HG02852 (cell line): ENCODE data around the gene CD164L2.
A peak's percentile ranks its signal among the peaks of the same experiment; 100 is the strongest.
"Not testable (repeated sequence)": the region's sequence is repeated elsewhere in the genome, so short reads cannot be mapped to it uniquely, and the experiment has no call there.

Experiments
- ATAC-seq: cut with Tn5 transposase; IDR thresholded peaks from one replicate; pipeline ENCODE4 v1.9.1; 2021; ENCODE audit warnings: mild to moderate bottlenecking, moderate library complexity; ENCODE audit not compliant: unreplicated experiment

Gene CD164L2

DNA sequence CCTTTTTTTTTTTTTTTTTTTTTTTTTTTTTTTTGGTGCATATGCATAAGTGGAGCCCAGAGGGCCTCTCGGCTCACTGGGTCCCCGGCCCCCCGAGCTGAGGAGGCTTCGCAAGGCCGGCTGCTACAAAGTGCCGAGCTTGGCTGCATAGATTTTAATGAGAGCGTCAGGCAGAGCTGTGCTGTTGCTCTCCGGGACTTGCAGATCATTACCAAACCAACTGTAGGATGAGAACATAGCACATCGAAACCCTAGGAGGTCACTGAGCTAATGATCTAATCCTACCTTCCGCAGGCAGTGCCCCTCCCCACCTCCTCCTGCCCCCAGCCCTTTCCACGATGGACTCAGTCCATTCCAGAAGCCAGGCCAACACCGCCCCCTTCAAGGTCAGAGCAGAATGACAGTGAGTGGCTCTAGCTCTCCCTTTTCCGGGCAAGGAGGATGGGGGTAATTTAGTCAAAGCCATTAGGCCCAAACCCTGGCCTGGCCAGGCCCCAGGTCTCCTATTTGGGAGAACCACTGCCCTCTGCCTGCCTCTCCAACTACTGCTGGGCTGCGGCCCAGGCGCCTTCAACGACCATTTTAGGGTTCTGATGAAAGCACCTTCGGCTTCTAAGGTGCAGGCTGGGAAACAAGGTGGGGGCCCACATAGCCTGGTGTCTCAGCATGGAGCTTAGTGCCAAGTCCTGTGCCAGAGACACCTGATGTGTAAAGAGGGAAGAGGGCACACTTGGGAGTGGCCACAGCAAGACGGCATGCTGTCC, 22.6 kb upstream of the CD164L2 start:
- not testable (repeated sequence) for ATAC-seq

DNA sequence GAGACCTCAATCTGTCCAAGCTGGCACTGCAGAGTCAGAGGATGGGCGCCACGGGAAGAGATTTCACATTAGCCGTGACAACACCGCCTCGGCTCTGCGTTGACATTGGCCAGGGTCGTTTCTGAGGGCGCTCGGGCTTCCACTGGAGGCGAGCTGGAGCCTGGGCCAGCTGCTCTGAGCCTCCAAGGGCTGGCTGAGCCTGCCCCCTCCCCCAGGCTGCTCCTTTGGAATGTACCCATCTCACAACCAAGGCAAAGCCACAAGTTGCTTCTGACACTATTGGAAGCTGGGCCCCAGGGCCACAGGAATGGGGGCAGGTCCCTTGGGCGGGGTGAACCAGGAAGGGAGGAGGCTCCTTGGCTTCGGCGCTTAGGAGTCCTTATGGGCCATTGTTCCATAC, 21.9 kb upstream of the CD164L2 start:
- ATAC-seq = no peak

DNA sequence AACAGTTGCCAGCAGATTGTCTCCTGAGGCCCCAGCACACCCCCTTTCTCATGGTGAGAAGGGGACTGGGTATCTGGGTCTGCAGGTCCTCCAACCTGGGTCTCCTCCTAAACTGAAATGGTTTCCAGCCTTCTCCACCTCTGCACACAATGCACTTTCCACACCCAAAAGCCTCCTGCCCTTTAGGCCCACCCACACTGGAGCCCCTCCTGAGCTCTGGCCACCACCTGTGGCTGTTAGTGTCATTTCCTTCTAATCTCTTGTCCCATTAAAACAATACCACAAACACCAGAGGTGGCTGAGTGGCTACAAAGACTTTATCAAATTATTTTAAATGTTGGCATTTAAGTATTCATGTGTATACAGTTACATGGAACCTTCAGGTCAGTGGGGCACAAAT, 20.8 kb upstream of the CD164L2 start:
- no peak for ATAC-seq

DNA sequence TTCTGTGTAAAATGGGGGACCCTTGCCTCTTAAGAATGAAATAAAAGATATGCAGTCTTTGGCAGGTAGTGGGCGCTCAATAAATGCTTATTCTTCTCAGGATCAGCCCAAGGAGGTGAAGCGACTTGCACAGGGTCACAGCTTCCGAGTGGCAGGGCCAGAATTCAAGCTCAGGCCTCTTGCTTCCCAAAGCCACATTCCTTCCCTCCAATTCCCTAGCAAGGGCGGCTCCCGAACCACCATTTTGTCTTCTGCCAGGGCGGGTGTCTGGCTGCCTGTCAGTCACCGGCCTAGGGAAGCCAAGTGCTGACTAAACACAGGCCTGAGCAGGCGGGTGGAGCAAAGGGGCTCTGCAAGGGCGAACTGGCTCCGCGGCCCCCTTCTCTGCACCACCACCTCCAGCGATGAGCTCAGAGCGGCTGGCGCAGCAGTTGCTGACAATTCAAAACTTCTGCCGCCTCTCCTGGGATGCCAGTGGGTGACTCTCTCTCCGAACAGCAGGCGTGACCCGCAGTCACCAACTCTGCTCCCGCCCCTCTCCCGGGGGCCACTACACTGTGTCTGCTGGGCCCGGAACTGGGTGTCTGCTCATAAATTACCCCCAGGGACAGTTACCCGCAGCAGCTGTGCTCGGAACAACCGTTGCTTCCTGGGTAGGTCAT, 20.1 kb upstream of the CD164L2 start:
- ATAC-seq = no peak

DNA sequence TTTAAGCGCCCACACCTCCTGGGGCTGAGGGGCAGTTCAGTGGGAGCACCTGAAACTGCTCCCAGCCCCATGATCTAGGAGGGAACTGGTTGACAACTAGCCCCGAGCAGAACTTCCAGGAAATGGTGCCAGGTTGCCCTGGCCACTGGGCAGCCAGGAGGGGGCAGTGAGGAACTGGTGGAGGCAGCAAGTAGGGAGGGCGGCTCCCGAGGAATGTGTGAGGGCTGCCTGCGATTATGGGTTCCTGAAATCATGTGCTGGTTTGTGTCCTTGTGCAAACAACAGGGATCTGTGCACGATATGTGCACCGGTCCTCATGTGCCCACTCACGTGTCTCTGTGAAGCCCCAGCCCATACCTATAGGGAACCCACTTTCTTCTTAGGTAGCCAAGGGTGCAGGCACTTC, 19.2 kb upstream of the CD164L2 start:
- no peak for ATAC-seq

DNA sequence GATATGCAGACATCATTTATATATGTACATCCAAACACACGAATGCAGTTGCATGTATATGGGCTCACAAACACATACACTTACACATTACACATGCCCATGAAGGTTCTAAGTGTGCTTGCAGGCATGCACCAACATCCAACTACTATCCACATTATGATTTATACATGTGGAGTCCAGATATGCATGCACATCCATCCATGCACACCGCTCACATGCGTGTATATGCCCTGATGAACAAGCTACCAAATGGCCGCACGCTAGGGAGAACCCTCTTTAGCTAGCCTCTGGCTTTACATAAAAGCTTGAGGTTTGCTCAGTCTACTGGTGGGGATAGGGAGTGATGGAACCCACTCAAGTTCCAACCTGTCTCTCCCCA, 17.8 kb upstream of the CD164L2 start:
- ATAC-seq = no peak

DNA sequence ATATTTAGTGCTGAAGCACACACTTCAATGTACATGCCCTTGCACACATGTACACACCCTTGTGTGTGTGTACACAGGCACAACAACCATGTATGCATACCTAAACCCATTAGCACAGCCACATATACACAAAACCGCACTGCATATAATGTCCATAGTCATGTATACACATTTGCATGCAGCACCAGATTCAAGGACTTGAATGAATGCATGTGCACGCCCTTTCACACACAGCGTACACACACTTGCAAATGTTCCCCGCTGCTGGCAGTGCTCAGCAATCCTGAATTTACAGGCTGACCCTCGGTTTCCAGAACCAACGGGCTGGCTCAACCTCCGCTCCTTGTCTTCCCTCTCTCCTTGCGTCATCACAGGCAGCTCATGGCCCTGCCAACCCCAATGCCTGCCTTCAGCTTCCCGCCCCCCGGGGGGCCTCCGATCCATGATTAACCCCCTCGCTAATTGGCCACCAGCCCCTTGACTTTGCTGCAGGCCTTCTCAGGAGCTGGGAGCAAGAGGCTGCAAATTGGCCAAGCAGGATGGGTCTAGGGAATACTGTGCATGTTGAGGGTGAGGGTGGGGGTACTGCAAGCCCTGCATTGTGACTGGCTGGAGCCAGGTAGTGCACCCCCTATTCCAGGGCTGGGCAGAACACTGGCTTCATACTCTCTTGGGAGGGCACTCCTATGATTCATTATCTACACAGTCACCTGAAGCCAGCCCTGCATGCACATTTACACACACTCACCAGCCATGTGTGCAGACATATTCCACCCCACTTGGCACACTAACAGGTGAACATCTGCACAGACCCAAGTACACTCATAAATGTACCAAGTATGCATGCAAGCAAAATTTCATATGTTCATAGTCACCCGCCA, 17.2 kb upstream of the CD164L2 start:
- ATAC-seq = no peak

DNA sequence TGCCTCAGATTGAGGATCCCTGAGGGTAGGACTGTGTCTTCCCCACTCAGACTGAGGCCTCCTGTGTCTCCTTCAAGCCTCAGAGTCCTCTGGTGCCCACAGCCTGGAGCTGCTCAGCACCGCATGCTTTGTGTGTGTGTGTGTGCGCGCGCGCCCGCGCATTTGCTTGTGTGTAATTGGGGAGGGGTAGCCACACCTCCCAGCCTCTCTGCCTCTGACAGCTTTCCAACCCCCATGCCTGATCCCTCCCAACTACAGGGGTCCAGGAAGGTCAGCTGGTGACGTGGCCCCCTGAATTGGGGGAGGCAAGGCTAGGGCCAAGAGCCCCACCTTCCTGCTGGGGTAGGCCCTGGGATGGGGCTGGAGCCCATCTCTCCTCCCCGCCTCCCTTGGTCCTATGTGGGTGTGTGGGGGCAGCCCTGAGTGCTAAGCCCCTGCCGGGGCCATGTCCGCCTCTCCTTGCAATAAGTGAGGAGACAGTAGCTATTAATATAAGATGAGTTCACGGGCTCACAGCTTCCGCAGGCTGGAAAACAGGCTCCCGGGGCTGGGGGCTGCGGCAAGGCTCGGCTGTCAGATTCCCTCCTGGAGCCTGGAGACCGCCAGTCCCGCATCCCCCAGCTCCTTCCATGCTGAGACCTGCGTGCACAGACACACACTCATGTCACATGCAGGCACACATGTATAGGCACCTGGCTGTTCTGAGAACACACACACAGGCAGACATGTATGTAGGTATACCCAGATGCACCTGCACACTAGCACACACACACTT, 16.3 kb upstream of the CD164L2 start:
- no peak for ATAC-seq

DNA sequence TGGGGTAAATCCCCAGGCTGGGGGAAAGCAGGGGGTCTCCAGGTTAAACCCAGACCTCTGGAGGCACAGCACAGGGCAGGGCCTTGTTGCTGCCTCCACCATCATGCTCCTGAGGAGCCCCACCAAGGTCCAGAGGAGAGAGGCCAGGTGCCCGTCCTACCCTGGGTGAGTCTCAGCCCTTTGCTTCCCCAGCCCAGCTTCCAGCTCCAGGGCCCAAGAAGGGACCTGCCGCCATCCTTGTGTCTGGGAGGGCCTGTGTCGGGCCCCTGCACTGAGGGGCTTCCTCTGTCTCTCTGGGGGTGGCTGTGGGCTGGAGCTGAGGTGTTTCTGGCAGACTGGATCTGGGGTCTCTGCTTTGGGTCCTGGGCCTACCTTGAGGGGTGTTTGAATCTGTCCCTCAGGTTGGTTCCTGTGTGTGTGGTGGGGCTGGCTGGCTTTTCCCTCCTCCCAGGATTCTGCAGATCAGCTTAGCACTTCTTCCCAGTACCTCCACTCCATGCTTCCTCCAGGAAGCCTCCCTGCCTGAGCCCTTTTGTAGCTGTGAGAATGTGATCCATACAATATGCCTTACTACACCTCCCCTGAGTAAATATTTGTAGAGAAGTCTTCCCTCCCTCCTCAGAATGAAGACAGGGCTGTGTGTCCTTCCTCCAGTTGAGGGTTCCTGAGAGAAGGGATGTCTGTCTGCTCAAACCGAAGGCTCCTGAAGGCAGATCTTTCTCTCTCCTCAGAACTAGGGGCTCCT, 15.4 kb upstream of the CD164L2 start:
- no peak for ATAC-seq

DNA sequence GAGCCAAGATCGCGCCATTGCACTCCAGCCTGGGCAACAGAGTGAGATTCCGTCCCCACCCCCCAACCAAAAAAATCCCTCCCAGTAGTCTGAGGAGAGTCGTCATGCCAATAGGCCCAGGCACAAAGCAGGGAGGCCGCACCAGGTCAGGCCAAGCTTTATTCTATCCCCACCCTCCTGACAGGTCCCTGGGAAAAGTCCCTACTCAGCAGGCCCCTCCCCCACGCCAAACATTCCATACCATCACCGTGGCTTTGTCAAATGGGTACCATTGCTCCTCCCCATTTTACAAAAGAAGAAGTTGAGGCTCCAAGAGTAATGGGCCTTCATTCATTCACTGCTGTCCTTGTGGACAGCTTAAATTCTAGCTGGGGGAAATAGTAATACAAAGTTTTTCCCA, 14.6 kb upstream of the CD164L2 start:
- ATAC-seq = no peak

DNA sequence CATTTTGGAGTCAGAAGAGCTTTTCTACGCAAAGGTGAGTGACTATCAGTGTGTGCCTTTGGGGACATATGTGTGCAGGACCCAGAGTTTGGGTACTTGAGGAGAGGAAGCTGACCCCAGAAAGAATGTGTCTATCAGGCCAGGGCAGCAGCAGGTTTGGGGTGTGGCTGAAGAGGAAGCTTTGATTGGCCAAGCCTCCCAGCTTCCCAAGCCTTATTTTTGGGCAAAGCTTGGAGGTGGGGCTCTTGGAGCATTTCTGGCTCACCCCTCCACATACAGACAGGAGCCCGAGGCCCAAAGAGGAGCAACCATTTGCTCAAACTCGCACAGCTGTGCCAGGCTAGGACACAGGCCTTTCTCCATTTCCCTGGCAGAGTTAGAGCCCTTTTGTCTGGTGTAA, 14.0 kb upstream of the CD164L2 start:
- no peak for ATAC-seq

DNA sequence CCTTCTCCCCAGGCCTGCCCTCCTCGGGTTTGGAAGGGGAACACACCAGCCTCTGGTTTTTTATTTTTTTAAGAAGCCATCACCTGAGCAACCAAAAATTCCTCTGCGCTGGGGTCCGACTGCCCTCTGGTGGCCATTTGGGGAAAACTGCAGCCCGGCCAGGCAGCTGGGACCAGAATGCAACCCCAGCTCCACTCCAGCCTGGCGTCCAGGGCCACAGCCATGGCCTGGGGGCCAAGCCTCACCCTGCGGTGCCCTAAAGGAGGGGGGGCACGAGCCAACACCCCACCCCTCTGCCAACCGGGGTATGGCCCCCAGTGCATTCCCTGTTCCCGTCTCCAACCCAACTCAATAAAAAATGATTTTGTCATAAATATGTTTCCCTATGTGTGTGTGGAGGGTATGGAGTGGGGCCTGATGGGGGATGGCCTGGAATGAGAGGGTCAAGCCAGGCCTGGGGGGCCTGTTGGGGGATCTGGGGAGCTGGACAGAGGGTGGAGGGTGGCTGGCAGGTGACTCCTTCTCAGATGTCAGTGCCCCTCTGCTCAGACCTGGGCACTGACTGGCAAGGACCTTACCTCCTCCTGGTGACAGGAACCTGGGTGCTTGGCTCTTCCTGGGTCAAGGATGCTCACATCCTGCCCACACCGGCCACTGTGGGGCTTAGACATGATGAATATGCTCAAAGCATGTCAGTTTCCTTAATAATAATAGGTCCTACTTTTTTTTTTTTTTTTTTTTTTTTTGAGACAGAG, 12.5 kb upstream of the CD164L2 start:
- no peak for ATAC-seq

DNA sequence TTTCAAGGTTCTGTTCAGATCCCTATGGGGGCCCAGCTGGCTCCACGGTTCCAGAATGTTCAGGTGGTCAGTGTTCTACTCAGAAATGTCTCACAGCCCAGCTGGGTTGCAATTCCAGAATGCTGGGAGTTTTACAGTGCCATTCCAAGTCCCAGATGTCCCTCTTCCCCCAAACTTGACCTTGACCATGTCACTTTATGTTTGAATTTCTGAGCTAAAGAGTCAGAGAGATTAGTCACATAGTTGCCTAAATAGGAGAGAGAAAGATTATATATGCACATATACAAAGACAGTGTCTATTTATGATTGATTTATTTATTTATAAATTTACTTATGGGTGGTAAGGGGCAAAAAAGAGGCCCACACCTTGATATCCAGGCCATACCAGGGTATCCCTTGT, 11.8 kb upstream of the CD164L2 start:
- ATAC-seq = no peak

DNA sequence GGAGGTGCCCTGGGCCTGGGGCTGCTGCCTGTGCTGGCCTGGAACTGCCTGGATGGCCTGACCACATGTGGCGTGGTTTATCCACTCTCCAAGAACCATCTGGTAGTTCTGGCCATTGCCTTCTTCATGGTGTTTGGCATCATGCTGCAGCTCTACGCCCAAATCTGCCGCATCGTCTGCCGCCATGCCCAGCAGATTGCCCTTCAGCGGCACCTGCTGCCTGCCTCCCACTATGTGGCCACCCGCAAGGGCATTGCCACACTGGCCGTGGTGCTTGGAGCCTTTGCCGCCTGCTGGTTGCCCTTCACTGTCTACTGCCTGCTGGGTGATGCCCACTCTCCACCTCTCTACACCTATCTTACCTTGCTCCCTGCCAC, 11.1 kb upstream of the CD164L2 start:
- no peak for ATAC-seq

DNA sequence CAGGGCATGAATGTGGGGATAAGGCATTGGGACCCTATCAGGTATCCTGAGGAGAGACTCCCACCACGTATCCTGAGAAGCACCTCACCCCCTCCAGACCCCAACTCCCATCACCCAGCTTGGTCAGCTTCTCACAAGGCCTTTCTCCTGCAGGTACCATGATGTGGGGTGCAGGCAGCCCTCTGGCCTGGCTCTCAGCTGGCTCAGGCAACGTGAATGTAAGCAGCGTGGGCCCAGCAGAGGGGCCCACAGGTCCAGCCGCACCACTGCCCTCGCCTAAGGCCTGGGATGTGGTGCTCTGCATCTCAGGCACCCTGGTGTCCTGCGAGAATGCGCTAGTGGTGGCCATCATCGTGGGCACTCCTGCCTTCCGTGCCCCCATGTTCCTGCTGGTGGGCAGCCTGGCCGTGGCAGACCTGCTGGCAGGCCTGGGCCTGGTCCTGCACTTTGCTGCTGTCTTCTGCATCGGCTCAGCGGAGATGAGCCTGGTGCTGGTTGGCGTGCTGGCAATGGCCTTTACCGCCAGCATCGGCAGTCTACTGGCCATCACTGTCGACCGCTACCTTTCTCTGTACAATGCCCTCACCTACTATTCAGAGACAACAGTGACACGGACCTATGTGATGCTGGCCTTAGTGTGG, 10.6 kb upstream of the CD164L2 start:
- ATAC-seq = no peak

DNA sequence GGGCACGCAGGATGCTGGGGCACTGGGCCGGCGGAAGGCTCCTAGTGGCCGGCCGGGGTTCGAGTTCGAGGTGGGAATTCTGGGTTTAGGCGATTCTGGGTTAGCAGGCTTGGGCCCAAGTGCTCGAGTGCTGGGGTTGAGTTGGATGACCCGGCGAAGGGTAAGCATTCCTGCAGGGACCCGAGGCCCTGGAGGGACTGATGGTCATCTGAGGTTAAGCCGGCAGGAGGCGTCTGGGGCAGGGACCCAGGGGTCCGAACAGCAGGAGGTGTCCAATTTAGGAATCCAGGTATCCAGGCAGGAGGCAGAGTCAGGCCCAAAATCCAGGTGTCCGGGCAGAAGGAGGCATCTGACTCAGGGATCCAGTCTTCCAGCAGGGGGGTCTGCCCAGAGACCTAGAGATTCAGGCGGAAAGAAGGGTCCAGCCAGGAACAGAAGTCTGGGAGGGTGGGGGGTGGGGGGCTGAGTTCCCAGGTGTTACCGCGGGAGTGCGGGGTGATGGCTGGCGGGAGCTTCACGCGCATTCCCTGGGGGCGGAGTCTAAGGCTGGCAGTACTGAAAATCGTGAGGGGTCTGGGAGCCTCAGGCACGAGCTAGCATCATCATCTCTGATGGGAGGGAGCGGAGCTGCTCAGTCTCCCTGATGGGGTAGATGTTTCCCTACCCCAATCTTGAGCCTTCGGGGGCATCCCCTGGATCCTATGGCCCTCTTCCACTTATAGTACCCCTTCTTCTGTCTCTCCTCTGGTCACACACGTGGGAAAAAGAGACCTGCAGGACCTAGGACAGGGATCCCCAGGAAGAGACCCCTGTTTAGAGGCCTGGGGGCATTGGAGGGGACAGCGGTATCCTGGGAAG, 9.9 kb upstream of the CD164L2 start:
- no peak for ATAC-seq

DNA sequence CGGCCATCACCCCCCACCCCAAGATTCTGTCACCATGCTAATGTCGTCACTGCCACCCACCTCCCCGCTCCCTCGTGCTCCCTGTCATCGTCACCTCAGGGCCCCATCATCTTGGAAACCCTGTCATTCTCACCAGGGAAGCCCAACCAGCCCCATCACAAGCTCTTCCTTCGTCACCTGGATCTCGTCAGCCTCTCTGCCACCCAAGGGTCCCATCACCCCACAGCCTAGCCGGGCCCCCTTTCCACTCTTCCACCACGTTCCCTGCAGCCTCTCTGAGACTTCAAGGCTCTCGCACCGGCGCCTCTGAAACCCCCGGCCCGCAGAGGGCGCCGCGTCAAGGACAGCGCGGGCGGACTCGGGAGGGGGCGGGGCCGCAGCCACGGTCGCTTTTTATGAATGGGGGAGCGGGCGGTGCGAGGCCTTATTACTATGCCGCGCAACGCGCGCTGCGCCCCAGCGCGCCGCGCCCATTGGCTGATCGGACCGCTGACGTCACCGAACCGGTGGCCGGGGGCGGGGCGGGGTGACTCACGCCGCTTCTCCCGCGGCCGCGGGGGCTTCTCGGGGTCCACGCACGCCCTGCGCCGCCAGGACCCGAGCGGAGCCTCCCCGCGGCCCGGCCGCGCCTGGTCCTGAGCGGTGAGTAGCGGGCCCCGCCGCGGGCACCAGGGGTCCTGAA, 9.1 kb upstream of the CD164L2 start, which contains the start of gene GPR3:
Gene GPR3, plus strand, starts transcription at position 527 of the 682 bp plus-strand sequence. CDS start 1,177 bp downstream, outside the sequence.
- ATAC-seq = peak; percentile 78
